ENCODE data around the gene ERCC6.

- TF ChIP-seq POLR2A (IDR thresholded peaks at IDR 0.05) (no peak), EP300 (IDR thresholded peaks at IDR 0.05) (no peak)
- TF ChIP-seq, protein P1, sequence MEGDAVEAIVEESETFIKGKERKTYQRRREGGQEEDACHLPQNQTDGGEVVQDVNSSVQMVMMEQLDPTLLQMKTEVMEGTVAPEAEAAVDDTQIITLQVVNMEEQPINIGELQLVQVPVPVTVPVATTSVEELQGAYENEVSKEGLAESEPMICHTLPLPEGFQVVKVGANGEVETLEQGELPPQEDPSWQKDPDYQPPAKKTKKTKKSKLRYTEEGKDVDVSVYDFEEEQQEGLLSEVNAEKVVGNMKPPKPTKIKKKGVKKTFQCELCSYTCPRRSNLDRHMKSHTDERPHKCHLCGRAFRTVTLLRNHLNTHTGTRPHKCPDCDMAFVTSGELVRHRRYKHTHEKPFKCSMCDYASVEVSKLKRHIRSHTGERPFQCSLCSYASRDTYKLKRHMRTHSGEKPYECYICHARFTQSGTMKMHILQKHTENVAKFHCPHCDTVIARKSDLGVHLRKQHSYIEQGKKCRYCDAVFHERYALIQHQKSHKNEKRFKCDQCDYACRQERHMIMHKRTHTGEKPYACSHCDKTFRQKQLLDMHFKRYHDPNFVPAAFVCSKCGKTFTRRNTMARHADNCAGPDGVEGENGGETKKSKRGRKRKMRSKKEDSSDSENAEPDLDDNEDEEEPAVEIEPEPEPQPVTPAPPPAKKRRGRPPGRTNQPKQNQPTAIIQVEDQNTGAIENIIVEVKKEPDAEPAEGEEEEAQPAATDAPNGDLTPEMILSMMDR (IDR thresholded peaks at IDR 0.05), result no peak
These were observed 39.5 kb downstream of the ERCC6 start for GRCh38 chr10:49499305-49499851.

Measured in tibial nerve (tissue), 4 donors.